ACHN (cell line): Measurements from ENCODE around the gene EP400.
"Not testable (repeated sequence)": the region's sequence is repeated elsewhere in the genome, so short reads cannot be mapped to it uniquely, and the experiment has no call there.

Experiments used
- DNase-seq: peaks from one replicate; pipeline ENCODE4 v3.0.0-alpha.2; 2015
- in situ Hi-C: cut with HindIII; loops from 2 replicates; pipeline ENCODE4 v1.10.0; 2017; ENCODE audit warnings: low sequenced_read_pairs, low pct_ligation_motif_present, low pct_unique_long_range_greater_than_20kb

Gene EP400

DNA sequence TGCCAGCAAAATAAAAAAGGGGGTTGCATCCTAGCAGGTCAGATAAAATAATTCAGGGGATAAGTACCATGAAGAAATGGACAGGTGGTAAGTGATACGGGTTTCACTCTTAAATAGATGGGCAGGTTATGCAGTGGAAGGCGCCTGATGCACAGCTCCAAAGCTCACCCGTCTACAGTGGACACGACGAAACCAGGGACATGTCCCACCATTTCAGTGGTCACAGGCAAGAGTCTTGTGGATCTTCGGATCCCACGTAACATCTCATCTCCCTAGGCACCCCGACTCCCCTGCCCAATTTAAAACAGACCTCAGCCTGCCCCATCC is 133.8 kb downstream of the EP400 start:
- DNase-seq: no peak
- in situ Hi-C loops: no loop called here

DNA sequence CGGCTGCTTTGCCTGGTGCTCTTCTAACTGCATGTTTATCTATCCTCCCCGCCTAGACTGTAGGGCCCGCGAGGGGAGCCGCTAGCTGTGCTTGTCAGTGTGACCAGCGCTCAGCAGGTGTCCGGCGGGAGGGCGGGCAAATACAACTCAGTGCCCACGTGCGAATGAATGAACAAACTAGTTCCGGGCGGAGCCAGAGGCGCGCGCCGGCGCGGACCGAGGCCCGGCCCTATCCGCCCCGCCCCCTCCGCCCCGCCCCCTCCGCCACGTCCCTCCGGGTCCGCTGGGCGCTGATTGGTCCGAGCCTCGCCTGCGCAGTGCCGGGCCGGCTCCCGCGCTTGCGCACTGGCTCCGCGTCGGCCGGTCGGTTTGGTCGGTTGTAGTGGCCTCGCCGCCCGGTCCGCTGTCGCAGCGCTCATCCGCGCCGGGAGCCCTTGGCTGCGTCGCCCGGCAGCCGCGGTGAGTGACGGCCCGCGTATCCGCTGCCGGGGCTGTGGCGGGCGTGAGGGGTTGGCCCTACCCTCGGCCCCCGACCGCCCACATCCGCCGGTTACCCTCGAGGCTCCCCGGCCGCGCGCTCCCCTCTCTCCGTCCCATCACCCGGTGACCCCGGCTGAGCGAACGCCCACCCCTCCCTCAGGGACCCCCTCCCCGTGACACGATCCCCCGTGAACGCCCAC is 134.3 kb downstream of the EP400 start:
- in situ Hi-C loops: no loop called here
- DNase-seq: peak; percentile 97

DNA sequence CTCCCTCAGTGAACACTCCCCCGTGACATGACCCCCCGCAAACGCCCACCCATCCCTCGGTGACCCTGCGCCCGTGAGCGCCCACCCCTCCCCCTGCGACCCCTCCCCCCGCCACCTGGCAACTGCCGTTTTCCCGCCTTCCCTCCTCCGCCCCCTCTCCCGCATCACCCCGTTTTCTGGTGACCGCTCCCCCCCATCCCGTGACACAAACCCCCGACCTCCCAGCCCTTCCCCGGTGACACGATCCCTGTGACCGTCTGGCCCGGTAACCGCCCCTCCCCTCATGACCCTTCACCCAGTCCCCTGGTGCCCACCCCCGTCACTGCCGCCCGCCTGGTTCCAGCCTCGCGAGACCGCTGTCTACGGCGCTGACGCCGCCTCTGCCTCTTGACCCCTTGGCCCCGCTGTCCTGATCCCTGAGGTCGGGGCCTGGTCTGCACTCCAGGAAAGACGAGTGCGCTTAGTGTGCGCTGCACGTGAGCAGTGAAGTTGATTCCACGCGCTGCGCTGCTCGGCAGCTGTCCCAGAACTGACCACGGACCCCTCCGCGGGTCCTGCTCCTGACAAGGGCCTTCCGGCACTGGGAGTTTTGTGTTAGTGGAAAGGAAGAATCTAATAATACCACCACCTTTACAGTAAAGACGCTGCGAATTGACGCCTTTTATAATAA is 135.0 kb downstream of the EP400 start:
- in situ Hi-C loops: no loop called here
- DNase-seq: peak; percentile 71

DNA sequence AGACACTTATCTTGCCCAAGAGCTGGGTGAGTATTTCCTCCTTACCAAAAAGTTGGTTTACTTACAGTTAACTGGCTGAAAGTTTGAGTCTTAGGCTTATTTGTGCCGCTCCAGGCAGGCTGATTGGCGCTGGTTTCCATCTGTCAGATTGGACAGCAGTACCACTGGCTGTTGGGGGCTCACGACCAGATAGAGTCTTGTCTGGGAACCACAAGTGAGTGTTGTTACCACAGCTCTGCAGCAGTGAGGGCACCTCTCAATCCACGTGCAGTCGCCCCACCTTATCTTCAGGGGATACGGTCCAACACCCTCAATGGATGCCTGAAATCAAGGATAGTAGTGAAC is 135.5 kb downstream of the EP400 start:
- in situ Hi-C loops: no loop called here
- DNase-seq: no peak

DNA sequence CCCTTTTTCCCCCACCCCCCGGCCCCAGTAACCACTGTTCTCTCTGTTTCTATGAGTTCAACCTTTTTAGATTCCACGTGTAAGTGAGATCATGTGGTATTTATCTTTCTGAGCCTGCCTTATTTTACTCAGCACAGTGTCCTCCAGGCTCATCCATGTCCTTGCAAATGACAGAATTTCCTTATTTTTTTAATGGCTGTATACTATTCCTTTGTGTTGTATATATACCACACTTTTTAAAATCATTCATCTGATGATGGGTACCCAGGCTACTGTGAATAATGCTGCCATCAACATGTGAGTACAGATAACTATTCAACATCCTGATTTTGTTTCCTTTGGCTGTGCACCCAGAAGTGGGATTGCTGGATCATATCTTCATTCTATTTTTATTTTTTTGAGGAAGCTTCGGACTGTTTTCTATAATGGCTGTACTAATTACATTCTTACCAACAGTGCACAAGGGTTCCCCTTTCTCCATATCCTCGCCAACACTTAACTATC is 139.7 kb downstream of the EP400 start:
- no peak for DNase-seq
- in situ Hi-C loops: no loop called here

DNA sequence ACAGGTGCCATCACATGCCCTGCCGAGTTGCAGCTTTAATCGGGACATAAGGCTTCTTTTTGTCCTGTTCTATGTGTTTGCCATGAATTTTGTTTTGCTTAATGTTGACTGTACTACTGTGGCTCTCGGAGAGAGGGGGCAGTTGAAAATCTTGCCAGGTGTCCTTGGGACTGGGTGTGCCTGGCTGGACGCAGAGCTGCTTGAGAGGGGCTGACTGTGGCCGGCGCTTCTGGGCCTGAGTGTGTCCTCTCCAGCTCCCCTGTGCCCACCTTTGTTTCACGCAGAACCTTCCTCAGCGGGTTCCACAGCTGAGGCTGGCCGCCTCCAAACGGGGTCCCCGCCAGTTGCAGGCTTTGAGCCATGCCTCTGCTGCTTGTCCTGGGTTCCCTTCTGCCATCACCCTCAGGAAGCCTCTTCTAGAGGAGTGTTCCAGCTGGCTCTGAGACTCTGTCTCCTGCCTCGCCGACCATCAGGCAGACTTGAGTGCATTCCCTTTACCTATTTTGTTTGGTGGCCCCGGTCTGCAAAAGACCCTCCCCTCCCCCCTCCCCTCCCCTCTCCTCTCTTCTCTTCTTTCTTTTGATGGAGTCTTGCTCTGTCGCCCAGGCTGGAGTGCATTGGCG is 144.6 kb downstream of the EP400 start:
- in situ Hi-C loops: no loop called here
- DNase-seq: no peak

DNA sequence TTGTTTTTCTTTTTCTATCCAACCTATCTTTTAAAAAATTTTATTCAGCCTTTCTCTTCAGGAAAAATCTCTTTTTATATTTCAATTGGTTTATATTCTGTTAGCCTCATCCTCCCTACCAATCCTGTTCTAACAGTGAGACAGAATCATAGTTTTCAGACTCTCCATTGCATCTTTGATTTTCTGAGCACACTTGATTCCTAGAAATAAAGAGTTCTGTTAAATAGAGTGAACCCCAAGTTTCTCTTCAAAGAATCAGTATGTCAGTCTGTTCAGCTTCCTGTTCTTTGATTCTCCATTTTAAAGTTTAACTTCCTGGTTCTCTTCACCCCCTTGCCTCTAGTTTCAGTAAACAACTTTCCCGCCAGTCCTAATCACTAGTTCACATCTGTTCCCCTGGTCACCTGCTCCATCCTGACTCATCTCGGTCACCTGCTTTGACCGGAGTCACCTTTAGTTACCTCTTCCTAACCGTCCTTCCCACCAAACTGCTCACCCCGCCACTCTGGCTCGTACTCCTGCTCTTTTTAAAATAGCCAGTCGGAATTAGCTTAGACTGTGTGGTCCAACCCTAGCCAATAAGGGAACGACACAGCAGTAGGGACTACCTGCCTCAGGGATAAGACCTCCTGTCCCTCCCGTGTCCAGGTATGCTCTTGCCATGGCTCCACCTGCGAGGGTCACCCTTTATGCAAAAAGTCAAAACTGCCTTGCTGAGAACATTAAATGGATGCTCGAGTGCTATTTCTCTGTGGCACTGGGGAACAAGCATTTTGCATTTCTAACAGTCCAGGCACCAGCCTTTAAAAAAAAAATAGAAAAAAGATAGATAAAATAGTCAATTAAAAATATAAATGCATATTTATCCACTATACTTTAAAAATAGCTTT is 146.0 kb downstream of the EP400 start:
- DNase-seq: no peak
- in situ Hi-C loops: no loop called here

DNA sequence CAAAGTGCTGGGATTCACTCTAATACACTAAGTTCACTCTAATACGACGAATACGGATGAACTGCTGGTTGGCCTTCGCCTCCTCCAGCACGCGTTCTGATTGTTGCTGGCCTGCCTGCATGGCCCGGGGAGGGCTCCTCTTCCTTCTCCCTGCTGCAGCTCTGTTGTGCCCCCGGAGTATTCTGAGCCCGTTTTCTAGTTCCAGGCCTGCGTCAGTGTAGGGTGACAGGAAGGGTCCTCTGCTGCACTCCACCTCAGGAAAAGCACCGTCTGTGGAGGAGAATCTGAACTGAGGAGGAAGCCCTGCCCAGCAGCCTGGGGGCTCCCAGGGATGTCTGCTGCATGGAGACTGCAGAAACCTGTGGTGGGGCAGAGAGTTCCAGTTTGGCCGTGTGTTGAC is 150.0 kb downstream of the EP400 start:
- in situ Hi-C loops: no loop called here
- DNase-seq: no peak

DNA sequence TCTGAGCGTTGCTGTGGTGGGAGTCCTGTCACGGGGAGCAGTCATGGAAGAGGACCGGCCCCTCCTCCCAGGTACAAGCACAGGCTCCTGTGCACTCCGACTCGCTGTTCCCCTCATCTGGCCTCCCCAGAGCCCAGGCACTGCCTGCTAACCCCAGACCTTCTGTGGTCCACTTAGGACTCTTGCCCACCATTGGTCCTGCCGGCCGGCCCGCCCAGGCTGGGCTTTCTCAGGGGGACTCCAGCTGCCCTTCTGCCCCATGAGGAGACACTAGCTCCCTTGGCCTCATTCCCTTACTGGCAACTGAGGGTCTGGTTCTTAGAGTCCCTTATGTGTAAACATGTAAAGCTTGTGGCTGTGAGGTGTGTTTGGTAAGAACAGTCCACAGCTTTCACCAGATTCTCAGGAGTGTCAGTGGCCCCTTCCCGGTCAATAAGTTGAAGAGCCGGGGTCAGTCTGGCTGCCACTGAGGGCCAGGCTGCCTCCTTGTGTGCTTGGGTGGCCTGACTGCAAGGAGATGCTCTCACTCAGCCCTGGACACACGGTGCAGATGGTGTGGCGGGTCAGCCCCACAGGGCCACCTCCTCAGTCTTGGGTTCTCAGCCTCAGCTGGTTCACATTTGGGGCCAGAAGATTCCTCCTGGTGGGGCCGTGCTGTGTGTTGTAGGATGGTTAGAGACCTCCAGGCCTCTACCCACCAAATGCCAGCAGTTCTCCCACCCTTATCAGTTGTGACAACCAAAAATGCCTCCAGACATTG is 150.7 kb downstream of the EP400 start:
- in situ Hi-C loops: no loop called here
- DNase-seq: no peak

DNA sequence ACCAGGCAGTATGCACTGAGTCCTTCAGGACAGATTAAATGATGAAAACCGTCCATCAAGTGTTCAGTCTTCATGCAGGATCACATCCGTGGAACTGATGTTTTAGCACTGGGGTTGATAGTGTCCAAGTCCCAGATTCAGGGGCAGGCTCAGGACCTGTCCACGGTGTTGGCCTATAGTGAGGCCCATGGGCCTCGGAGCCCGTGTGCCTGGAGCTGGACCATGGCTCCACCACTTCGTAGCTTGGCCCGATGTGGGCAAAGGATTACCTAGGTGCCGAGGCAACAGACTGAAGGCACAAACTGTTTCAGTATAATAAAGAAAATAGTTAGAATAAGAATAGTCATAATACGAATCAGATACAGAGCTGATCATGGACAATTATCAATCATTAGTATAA is 152.6 kb downstream of the EP400 start:
- in situ Hi-C loops: no loop called here
- DNase-seq: no peak

DNA sequence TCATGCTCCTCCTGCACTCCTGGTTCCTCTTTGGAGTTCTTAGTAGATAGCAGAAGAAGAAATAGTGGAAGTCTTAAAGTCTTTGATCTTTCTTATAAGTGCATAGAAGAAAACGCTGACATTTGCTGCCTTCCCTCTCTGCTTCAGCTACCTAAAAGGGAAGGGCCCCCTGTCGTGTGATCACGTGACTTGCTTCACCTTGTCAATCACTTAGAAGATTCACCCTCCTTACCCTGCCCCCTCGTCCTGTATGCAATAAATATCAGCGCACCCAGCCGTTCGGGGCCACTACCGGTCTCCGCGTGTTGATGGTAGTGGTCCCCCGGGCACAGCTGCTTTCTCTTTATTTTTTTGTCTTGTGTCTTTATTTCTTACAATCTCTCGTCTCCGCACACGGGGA is 153.3 kb downstream of the EP400 start:
- DNase-seq, in situ Hi-C loops: not testable (repeated sequence)

DNA sequence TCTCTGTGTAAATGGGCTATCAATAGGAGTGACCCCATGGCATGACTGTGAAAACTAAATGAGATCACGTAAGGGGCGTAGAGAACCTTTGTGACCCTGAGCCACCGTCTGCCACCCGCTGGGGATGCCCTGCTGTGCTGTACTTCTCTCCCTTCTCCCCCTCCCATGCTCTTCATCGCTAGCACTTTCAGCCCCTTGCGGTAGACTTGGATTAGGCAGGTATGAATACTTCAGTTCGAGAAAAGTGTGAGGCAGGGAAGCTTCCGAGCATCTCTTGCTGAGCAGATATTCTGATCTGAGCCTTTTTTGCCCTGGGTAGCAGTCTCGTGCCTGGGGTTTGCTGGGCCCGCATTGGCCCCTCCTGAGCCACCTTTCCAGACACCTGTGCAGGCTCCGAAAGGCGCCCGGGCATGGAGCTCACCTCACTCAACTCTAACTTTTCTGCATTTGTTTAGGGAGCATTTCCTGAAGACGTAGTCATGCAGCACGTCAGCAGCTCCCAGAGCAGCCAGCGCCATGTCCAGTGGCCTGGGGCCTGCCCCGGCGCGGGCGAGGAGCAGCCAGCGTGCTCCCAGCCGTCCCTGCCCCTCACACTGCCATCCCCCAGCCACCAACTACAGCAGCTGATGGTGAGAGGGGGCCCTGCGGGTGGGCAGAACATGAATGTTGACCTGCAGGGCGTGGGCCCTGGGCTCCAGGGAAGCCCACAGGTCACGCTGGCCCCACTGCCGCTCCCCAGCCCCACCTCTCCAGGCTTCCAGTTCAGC is 154.0 kb downstream of the EP400 start:
- DNase-seq: no peak
- in situ Hi-C loops: no loop called here

DNA sequence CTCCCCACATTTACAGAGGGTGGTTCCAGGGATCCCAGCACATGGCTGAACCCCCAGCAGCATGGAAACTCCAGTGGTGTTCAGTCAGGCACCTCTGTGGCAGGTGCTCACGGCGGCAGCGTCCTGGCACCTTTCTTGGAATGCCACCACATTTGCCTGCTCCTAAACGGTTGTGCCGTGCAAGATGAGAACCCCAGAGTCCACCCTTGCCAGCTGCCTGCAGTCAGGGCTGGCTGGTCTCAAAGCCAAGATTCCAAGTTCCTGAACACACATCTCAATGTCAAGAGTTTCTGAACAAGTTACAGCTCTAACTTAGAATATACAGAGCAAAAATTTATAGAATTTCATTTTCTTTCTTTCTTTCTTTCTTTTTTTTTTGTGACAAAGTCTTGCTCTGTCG is 155.7 kb downstream of the EP400 start:
- in situ Hi-C loops: no loop called here

DNA sequence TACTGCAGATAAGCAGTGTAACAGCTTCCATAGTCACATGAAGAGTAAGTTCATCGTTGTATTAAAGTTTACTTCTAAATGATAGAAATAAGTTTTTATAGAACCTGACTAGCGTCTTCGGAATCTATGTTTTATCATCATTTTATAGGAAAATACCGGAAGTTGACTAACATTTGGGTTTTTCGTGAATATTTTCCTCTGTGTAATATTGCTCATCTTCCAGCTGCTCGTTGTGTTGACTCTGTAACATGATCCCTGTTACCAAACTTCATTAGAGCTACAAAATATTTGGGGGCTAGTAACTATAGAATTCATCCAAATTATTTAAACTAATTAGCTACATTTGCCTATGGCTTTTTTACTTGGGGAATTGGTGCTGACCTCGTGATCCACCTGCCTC is 157.2 kb downstream of the EP400 start:
- in situ Hi-C loops: no loop called here
- no peak for DNase-seq

More for the DNA sequence above, 155.7 kb downstream of the EP400 start:
- DNase-seq: no peak

DNA sequence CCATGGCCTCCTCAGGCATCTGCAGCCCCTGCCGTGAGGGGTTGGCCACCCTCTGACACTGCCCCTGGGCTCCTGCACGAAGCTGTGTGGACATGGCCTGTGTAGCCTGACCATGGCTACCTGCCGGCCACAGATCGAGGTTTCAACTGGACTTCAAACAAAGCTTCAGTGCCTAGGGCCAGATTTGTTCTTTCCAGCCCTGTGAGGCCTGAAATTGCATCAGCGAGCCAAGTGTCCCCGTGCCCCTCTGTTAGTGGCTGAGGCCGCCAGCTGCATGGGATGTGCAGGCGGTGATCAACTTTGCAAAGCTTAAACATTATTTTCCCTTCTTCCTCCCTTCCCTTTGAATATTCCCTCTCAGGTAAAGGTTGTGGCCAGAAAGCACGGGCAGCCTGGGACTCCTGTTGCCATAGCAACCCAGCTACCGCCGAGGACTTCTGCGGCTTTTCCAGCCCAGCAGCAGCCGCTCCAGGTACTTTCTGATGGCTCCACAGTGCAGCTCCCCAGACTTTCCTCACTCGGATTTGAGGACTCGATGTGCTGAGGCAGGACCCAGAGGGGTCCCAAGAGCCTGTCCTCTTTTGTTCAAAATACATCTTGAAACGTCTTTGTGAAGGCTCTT is 158.6 kb downstream of the EP400 start:
- in situ Hi-C loops: no loop called here
- DNase-seq: no peak

DNA sequence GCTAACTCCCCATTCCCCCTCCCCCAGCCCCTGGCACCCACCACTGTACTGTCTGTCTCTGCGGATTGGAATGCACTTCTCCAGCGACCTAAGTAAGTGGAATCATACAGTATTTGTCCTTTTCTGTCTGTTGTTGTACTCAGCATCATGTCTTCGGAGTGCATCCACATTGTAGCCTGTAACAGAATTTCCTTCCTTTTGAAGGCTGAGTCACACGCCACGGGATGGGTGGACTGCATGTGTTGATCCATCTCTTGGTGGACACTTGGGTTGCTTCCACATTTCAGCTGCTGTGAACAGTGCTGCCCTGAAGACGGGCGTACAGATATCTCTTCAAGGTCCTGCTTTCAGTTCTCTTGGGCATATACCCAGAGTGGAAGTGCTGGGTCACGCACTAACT is 160.0 kb downstream of the EP400 start:
- no peak for DNase-seq
- in situ Hi-C loops: no loop called here

DNA sequence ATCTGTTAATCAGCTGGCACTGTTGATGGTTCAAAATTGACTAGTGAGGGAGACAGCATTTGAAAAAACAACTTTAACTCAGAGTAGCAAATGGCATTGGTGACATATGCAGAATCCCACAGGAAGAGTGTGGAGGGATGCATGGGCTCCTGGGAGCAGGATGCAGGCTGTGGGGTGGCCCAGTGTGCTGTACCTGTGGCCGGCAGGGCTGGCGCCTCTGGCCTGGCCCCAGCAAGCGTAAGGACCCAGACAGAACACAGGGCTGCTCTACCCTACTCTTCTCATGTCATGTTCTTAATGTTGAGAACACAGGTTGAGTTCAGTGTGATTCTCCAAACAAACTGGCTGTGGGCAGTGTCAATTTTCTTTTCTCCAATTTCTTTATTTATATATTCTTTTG is 160.9 kb downstream of the EP400 start:
- in situ Hi-C loops: no loop called here
- no peak for DNase-seq
